Measurements from ENCODE around the gene CABLES2. TPM values are rescaled to one million over a fixed set of nuclear protein-coding genes. Genes with fewer than 3 reads are reported as not detected.

CABLES2 gene
- polyA plus RNA-seq, 1 donor, result 5.5 TPM

GRCh38 chr20:62345681-62346370 lies 61.3 kb downstream of the CABLES2 start:
- DNase-seq, result no peak

- no peak for DNase-seq
These were observed 62.3 kb downstream of the CABLES2 start for GRCh38 chr20:62344782-62345181.

- no peak for DNase-seq
These were observed 63.0 kb downstream of the CABLES2 start for GRCh38 chr20:62344092-62344491.

- no peak for DNase-seq
These were observed 64.2 kb downstream of the CABLES2 start for GRCh38 chr20:62342910-62343309.

- DNase-seq, result no peak
These were observed 67.4 kb downstream of the CABLES2 start for GRCh38 chr20:62339647-62340062.

Other genes with a start within 250 kb of the CABLES2 start
- gene MTG2, start 224.3 kb downstream of the CABLES2 start, polyA plus RNA-seq (ENCODE audit: insufficient read length), result 35.7 TPM
- gene HRH3, start 187.0 kb downstream of the CABLES2 start, polyA plus RNA-seq (ENCODE audit: insufficient read length), result 2.2 TPM
- gene OSBPL2, start 168.8 kb downstream of the CABLES2 start, polyA plus RNA-seq (ENCODE audit: insufficient read length), result 30.3 TPM
- gene ADRM1, start 104.3 kb downstream of the CABLES2 start, polyA plus RNA-seq (ENCODE audit: insufficient read length), result 69.4 TPM
- 96.2 TPM for gene LAMA5, start 40.0 kb downstream of the CABLES2 start, polyA plus RNA-seq (ENCODE audit: insufficient read length)
- gene RPS21, start 20.2 kb downstream of the CABLES2 start, polyA plus RNA-seq (ENCODE audit: insufficient read length), result 1,182 TPM
- not detected for gene RBBP8NL, start 20.3 kb upstream of the CABLES2 start, polyA plus RNA-seq (ENCODE audit: insufficient read length)
- gene GATA5, start 68.7 kb upstream of the CABLES2 start, polyA plus RNA-seq (ENCODE audit: insufficient read length), result 0.08 TPM
- gene SLCO4A1, start 235.2 kb upstream of the CABLES2 start, polyA plus RNA-seq (ENCODE audit: insufficient read length), result 0.26 TPM

Measured in hindlimb muscle (tissue), 1 donor.